PC-9 (cell line): ENCODE results near the gene SIK3. TPM values are rescaled to one million over a fixed set of nuclear protein-coding genes. Genes with fewer than 3 reads are reported as not detected.

Experiments used
- BruUV-seq: library from RNA; stranded (reverse); fragments of 400-500 nt; replicated peaks from 2 replicates; lab custom pipeline; 2021; lab: Mats Ljungman, UMichigan
- CTCF ChIA-PET: fragments of 300-600 bp; sonication (Branson Sonifier 250); formaldehyde crosslinking; loops from one replicate; lab custom pipeline; 2022; ENCODE audit warnings: antibody characterized with exemption; lab: Charles Lee
- POLR2A ChIA-PET: fragments of 300-600 bp; sonication (Branson Sonifier 250); formaldehyde crosslinking; loops from one replicate; lab custom pipeline; 2022; ENCODE audit warnings: antibody characterized with exemption; ENCODE audit not compliant: unreplicated experiment; lab: Charles Lee
- DNase-seq, 2 experiments: peaks; one replicate each; pipeline versions ENCODE4 v3.0.0 to v3.0.0-alpha.2; 2015 to 2022; ENCODE audit warnings: mixed read lengths in 1 of 2
- H2AFZ ChIP-seq: fragments of 200-600 bp; sonication (generic); 2 replicates; pipeline ENCODE4 v1.8.1; 2017; ENCODE audit warnings: antibody characterized with exemption
- H3F3A ChIP-seq: fragments of 200-600 bp; sonication (generic); 2 replicates; pipeline ENCODE4 v1.8.1; 2017; ENCODE audit warnings: antibody characterized with exemption, mild to moderate bottlenecking, low read depth; ENCODE audit not compliant: insufficient read depth
- H3K27ac ChIP-seq: fragments of 200-600 bp; sonication (generic); 2 replicates; pipeline ENCODE4 v1.6.1; 2016; ENCODE audit warnings: mixed run types
- H3K27me3 ChIP-seq: fragments of 200-600 bp; sonication (generic); 2 replicates; pipeline ENCODE4 v1.6.1; 2016; ENCODE audit warnings: low read depth, mixed run types; ENCODE audit not compliant: insufficient read depth
- H3K36me3 ChIP-seq: fragments of 200-600 bp; sonication (generic); 2 replicates; pipeline ENCODE4 v1.6.1; 2016; ENCODE audit warnings: low read depth, mixed run types
- H3K4me1 ChIP-seq: fragments of 200-600 bp; sonication (generic); replicated peaks from 2 replicates; pipeline ENCODE4 v1.6.1; 2016; ENCODE audit warnings: mixed run types; ENCODE audit not compliant: insufficient read depth
- H3K4me2 ChIP-seq: fragments of 200-600 bp; sonication (generic); 2 replicates; pipeline ENCODE4 v1.6.1; 2017; ENCODE audit warnings: mixed run types
- H3K4me3 ChIP-seq: fragments of 200-600 bp; sonication (generic); 2 replicates; pipeline ENCODE4 v1.6.1; 2016; ENCODE audit warnings: mixed run types
- H3K79me2 ChIP-seq: fragments of 200-600 bp; sonication (generic); 2 replicates; pipeline ENCODE4 v1.6.1; 2017; ENCODE audit warnings: low read depth, mixed run types
- H3K9me2 ChIP-seq: fragments of 200-600 bp; sonication (generic); 2 replicates; pipeline ENCODE4 v1.8.1; 2017; ENCODE audit warnings: mild to moderate bottlenecking; ENCODE audit not compliant: insufficient read depth
- H3K9me3 ChIP-seq: fragments of 200-600 bp; sonication (generic); 2 replicates; pipeline ENCODE4 v1.8.1; 2016; ENCODE audit warnings: low read depth; ENCODE audit not compliant: insufficient read depth
- H4K20me1 ChIP-seq: fragments of 200-600 bp; sonication (generic); 2 replicates; pipeline ENCODE4 v1.8.1; 2017; ENCODE audit not compliant: insufficient read depth
- CTCF ChIP-seq: fragments of 200-600 bp; sonication (generic); conservative IDR thresholded peaks from 2 replicates; pipeline ENCODE4 v1.6.1; 2017; ENCODE audit warnings: mixed run types, antibody characterized with exemption, mild to moderate bottlenecking, moderate library complexity
- EZH2 ChIP-seq: fragments of 200-600 bp; sonication (generic); IDR thresholded peaks from 2 replicates; pipeline ENCODE4 v1.8.0; 2017; ENCODE audit warnings: antibody characterized with exemption, low read depth
- intact Hi-C: fragments of 100-400 bp; cut with micrococcal nuclease; formaldehyde crosslinking; loops from one replicate; pipeline ENCODE4 v1.10.0; 2022; ENCODE audit not compliant: unreplicated experiment
- total RNA-seq: library from RNA; stranded (reverse); gene quantifications from 2 replicates; pipeline ENCODE4 v1.2.3, GENCODE V29; 2021

Gene SIK3
- total RNA-seq, 1 experiment from 2014 or later: 30.2 TPM

- DNase-seq: no peak
- H3K36me3 ChIP-seq: no peaks in the 10 kb centered on the region
- no peak overlapping the region for H3K27ac ChIP-seq
- CTCF ChIA-PET: interaction anchor here (0.7 kb wide), 1 partner anchor 59 kb away, joined by 3 read pairs; no protein-coding TSS in a partner anchor
- no peak overlapping the region for H3K4me2 ChIP-seq
- TF ChIP-seq CTCF (no peak), EZH2 (no peak)
- no TSS peak for BruUV-seq
- no peaks in the 10 kb centered on the region for H3K4me1 ChIP-seq
- no peaks in the 10 kb centered on the region for H3K79me2 ChIP-seq
- H3F3A ChIP-seq: no peaks in the 10 kb centered on the region
- no peaks in the 10 kb centered on the region for H3K9me3 ChIP-seq
- H3K4me3 ChIP-seq: no peak overlapping the region
- H3K9me2 ChIP-seq: no peaks in the 10 kb centered on the region
- H2AFZ ChIP-seq: no peak overlapping the region
- intact Hi-C loops: no loop called here
- no peaks in the 10 kb centered on the region for H3K27me3 ChIP-seq
- POLR2A ChIA-PET: no interaction called here
- no peaks in the 10 kb centered on the region for H4K20me1 ChIP-seq
Observed at GRCh38 chr11:116873381-116873780, 224.8 kb downstream of the SIK3 start.

GRCh38 chr11:116871248-116871647 lies 227.0 kb downstream of the SIK3 start:
- Histone ChIP-seq H3F3A (no peaks in the 10 kb centered on the region), H3K79me2 (no peaks in the 10 kb centered on the region), H3K4me1 (no peaks in the 10 kb centered on the region), H3K27ac (no peak overlapping the region; the same call in 1 of the 2 replicates), H3K36me3 (peaks cover 12% of the 10 kb centered on the region; the same call in 1 of the 2 replicates), H3K4me2 (no peak overlapping the region), H4K20me1 (no peaks in the 10 kb centered on the region), H2AFZ (no peak overlapping the region), H3K9me2 (no peaks in the 10 kb centered on the region), H3K9me3 (no peaks in the 10 kb centered on the region), H3K4me3 (no peak overlapping the region), H3K27me3 (no peaks in the 10 kb centered on the region)
- no TSS peak for BruUV-seq
- POLR2A ChIA-PET: no interaction called here
- intact Hi-C loops: no loop called here
- peak in 1 of 2 experiments; percentile 20 for DNase-seq
- CTCF ChIA-PET: no interaction called here
- TF ChIP-seq EZH2 (no peak), CTCF (no peak)

GRCh38 chr11:116870054-116870453 lies 228.2 kb downstream of the SIK3 start:
- Histone ChIP-seq H3F3A (no peaks in the 10 kb centered on the region), H3K79me2 (no peaks in the 10 kb centered on the region), H3K9me3 (no peaks in the 10 kb centered on the region), H3K4me1 (no peaks in the 10 kb centered on the region), H3K4me2 (no peak overlapping the region), H3K4me3 (no peak overlapping the region), H3K27ac (no peak overlapping the region), H3K9me2 (no peaks in the 10 kb centered on the region), H3K27me3 (no peaks in the 10 kb centered on the region), H3K36me3 (peaks cover 12% of the 10 kb centered on the region; the same call in 1 of the 2 replicates), H2AFZ (no peak overlapping the region), H4K20me1 (no peaks in the 10 kb centered on the region)
- DNase-seq: no peak
- no peak for TF ChIP-seq EZH2
- no peak for TF ChIP-seq CTCF
- intact Hi-C loops: no loop called here
- BruUV-seq: no TSS peak
- ChIA-PET CTCF (no interaction called here), POLR2A (no interaction called here)
